Neural cell (in vitro differentiated cells): Measurements from ENCODE around the gene TMEM131. TPM values are rescaled to one million over a fixed set of nuclear protein-coding genes. Genes with fewer than 3 reads are reported as not detected.

Source experiments
- H2AFZ ChIP-seq: fragments of 200-600, 300-800 bp; sonication (generic), shearing (Covaris generic); 2 replicates; pipeline ENCODE4 v1.6.0; 2014; ENCODE audit warnings: low read depth, mild to moderate bottlenecking, antibody characterized with exemption, low read length, moderate library complexity
- H3F3A ChIP-seq: fragments of 200-600 bp; shearing (Covaris generic); 2 replicates; pipeline ENCODE4 v1.6.1; 2016; ENCODE audit warnings: mild to moderate bottlenecking, moderate library complexity, mixed read lengths, antibody characterized with exemption, low read length; ENCODE audit not compliant: insufficient read depth, poor library complexity, severe bottlenecking
- H3K27ac ChIP-seq: fragments of 200-600, 300-800 bp; sonication (generic), shearing (Covaris generic); 2 replicates; pipeline ENCODE4 v1.5.1; 2014; ENCODE audit warnings: mild to moderate bottlenecking, low read length, moderate library complexity
- H3K27me3 ChIP-seq: fragments of 300-800, 200-600 bp; sonication (generic), shearing (Covaris generic); 2 replicates; pipeline ENCODE4 v1.6.0; 2014; ENCODE audit warnings: mild to moderate bottlenecking, low read depth, low read length, moderate library complexity; ENCODE audit not compliant: insufficient read depth
- H3K36me3 ChIP-seq: fragments of 300-800, 200-600 bp; sonication (generic), shearing (Covaris generic); 2 replicates; pipeline ENCODE4 v1.5.1; 2014; ENCODE audit warnings: mild to moderate bottlenecking, antibody characterized with exemption, low read length, moderate library complexity; ENCODE audit not compliant: insufficient read depth
- H3K4me2 ChIP-seq: fragments of 300-800, 200-600 bp; sonication (generic), shearing (Covaris generic); 2 replicates; pipeline ENCODE4 v1.6.0; 2014; ENCODE audit warnings: mild to moderate bottlenecking, low read length
- H3K4me3 ChIP-seq: fragments of 300-800, 200-600 bp; sonication (generic), shearing (Covaris generic); 2 replicates; pipeline ENCODE4 v1.5.1; 2014; ENCODE audit warnings: mild to moderate bottlenecking, low read length, moderate library complexity
- H3K79me2 ChIP-seq: fragments of 200-600 bp; shearing (Covaris generic); replicated peaks from 2 replicates; pipeline ENCODE4 v1.6.0; 2014; ENCODE audit warnings: mild to moderate bottlenecking, low read length, moderate library complexity; ENCODE audit not compliant: insufficient read depth
- H3K9ac ChIP-seq: fragments of 300-800, 200-600 bp; sonication (generic), shearing (Covaris generic); 2 replicates; pipeline ENCODE4 v1.6.1; 2016; ENCODE audit warnings: mild to moderate bottlenecking, low read length, mixed read lengths
- H3K9me2 ChIP-seq: fragments of 200-600 bp; shearing (Covaris generic); 2 replicates; pipeline ENCODE4 v1.6.1; 2016; ENCODE audit warnings: mild to moderate bottlenecking, low read length, mixed read lengths; ENCODE audit not compliant: insufficient read depth
- H3K9me3 ChIP-seq: fragments of 200-600, 300-800 bp; sonication (generic), shearing (Covaris generic); 2 replicates; pipeline ENCODE4 v1.6.1; 2016; ENCODE audit warnings: mild to moderate bottlenecking, mixed run types, low read length, moderate library complexity, mixed read lengths
- H4K20me1 ChIP-seq: fragments of 200-600 bp; shearing (Covaris generic); 2 replicates; pipeline ENCODE4 v1.6.1; 2016; ENCODE audit warnings: mild to moderate bottlenecking, mixed run types; ENCODE audit not compliant: insufficient read depth
- CTCF ChIP-seq: fragments of 450-650 bp; IDR thresholded peaks from 2 replicates; pipeline ENCODE4 v1.5.1; 2014; ENCODE audit warnings: antibody characterized with exemption, mild to moderate bottlenecking, moderate library complexity; ENCODE audit not compliant: poor library complexity, severe bottlenecking
- EP300 ChIP-seq: fragments of 450-650 bp; conservative IDR thresholded peaks from 2 replicates; pipeline ENCODE4 v1.6.1; 2014; ENCODE audit warnings: antibody characterized with exemption, mild to moderate bottlenecking, moderate library complexity; ENCODE audit not compliant: poor library complexity, severe bottlenecking
- EZH2 ChIP-seq: fragments of 200-600, 300-800 bp; shearing (Covaris generic), sonication (generic); IDR thresholded peaks from 2 replicates; pipeline ENCODE4 v1.6.1; 2014; ENCODE audit warnings: antibody characterized with exemption, low read length, borderline replicate concordance, mild to moderate bottlenecking; ENCODE audit not compliant: insufficient read depth, poor library complexity, severe bottlenecking
- MXI1 ChIP-seq: fragments of 450-650 bp; conservative IDR thresholded peaks from 2 replicates; pipeline ENCODE4 v1.6.1; 2014; ENCODE audit warnings: antibody characterized with exemption, mild to moderate bottlenecking; ENCODE audit not compliant: poor library complexity, severe bottlenecking
- POLR2AphosphoS5 ChIP-seq: IDR thresholded peaks from 2 replicates; pipeline ENCODE4 v1.6.1; 2012
- RAD21 ChIP-seq: fragments of 450-650 bp; conservative IDR thresholded peaks from 2 replicates; pipeline ENCODE4 v1.6.1; 2014; ENCODE audit warnings: antibody characterized with exemption, mild to moderate bottlenecking, moderate library complexity
- REST ChIP-seq: IDR thresholded peaks from 2 replicates; pipeline ENCODE4 v1.6.1; 2012; ENCODE audit warnings: borderline replicate concordance
- SMC3 ChIP-seq: fragments of 450-650 bp; conservative IDR thresholded peaks from 2 replicates; pipeline ENCODE4 v1.6.1; 2014; ENCODE audit warnings: antibody characterized with exemption, mild to moderate bottlenecking, moderate library complexity; ENCODE audit not compliant: poor library complexity
- TAF1 ChIP-seq: IDR thresholded peaks from 2 replicates; pipeline ENCODE4 v1.6.1; 2012; ENCODE audit warnings: low read depth
- polyA plus RNA-seq: library from polyadenylated mRNA; depleted of rRNA; stranded (reverse); fragments of >200 nt; gene quantifications from 2 replicates; pipeline ENCODE4 v1.2.3, GENCODE V29; 2014

TMEM131 gene
- polyA plus RNA-seq, 1 donor from 2014 or later: 9.6 TPM

- no peak overlapping the region for H3K27ac ChIP-seq
- H4K20me1 ChIP-seq: no peaks in the 10 kb centered on the region
- H3K36me3 ChIP-seq: no peaks in the 10 kb centered on the region
- no peaks in the 10 kb centered on the region for H3K9me3 ChIP-seq
- H3K4me3 ChIP-seq: no peak overlapping the region
- H3K79me2 ChIP-seq: no peaks in the 10 kb centered on the region
- H3K27me3 ChIP-seq: no peaks in the 10 kb centered on the region
- H3K4me2 ChIP-seq: no peak overlapping the region
- no peak for TF ChIP-seq SMC3
- no peak for TF ChIP-seq MXI1
- no peak for TF ChIP-seq EZH2
- TF ChIP-seq TAF1: no peak
- no peak for TF ChIP-seq CTCF
- TF ChIP-seq EP300: no peak
- TF ChIP-seq REST: no peak
- TF ChIP-seq POLR2AphosphoS5: no peak
- TF ChIP-seq RAD21: no peak
- no peaks in the 10 kb centered on the region for H3K9me2 ChIP-seq
- H2AFZ ChIP-seq: no peak overlapping the region
- no peak overlapping the region for H3K9ac ChIP-seq
- no peaks in the 10 kb centered on the region for H3F3A ChIP-seq
These were observed 149.9 kb downstream of the TMEM131 start for GRCh38 chr2:97845818-97846217.

GRCh38 chr2:97845133-97845532 is 150.6 kb downstream of the TMEM131 start:
- Histone ChIP-seq H3K79me2 (no peaks in the 10 kb centered on the region), H3K4me3 (no peak overlapping the region)
- TF ChIP-seq MXI1 (no peak), POLR2AphosphoS5 (no peak), EZH2 (no peak), REST (no peak), CTCF (no peak), SMC3 (no peak)

More at GRCh38 chr2:97845133-97845532, 150.6 kb downstream of the TMEM131 start:
- Histone ChIP-seq H3K4me2 (no peak overlapping the region), H3K9ac (no peak overlapping the region), H3K36me3 (no peaks in the 10 kb centered on the region), H3F3A (no peaks in the 10 kb centered on the region), H3K9me2 (no peaks in the 10 kb centered on the region), H3K27ac (no peak overlapping the region), H2AFZ (no peak overlapping the region), H3K9me3 (no peaks in the 10 kb centered on the region), H4K20me1 (no peaks in the 10 kb centered on the region), H3K27me3 (no peaks in the 10 kb centered on the region)
